ENCODE results near the gene APAF1. TPM values are rescaled to one million over a fixed set of nuclear protein-coding genes. Genes with fewer than 3 reads are reported as not detected.

Gene APAF1
- polyA plus RNA-seq, 1 of the 3 experiments (the other 2 are of a cell fraction): 3.3 TPM

DNA sequence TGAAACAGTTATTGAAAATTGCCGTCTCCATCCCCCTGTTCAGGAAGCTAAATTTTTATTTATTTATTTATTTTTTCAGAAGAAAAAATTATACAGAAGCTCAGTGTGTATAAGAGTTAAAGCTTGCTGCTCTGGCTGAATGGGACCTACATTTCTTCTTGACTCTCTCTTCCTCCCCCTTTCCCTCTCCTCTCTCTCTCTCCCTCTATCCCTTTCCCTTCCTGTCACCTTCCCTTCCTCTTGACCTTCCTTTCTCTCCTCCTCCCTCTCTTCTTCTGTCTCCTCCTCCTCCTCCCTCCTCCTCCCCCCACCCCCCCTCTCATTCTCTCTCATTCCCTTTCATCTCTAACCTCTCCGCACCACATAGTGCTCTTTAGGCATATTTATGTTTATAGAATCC lies 39.1 kb downstream of the APAF1 start:
- peaks cover 47 to 84% of the 10 kb centered on the region in 2 experiments for H3K36me3 ChIP-seq (replicated peaks in 1 of 2; ENCODE audit: control insufficient read depth in 1 of 2, insufficient read depth in 2 of 2, low read length in 1 of 2)
- no peak overlapping the region for H3K9ac ChIP-seq
- H3K9me3 ChIP-seq: no peaks in the 10 kb centered on the region
- H3K4me3 ChIP-seq (ENCODE audit: low read depth in 2 of 2, low read length in 1 of 2): no peak overlapping the region
- no peaks in the 10 kb centered on the region for H3F3A ChIP-seq (replicated peaks; ENCODE audit: insufficient read depth)
- DNase-seq: no peak
- no peaks in the 10 kb centered on the region for H3K4me1 ChIP-seq (ENCODE audit: control insufficient read depth in 1 of 2, insufficient read depth in 2 of 2, low read depth in 1 of 2, low read length in 1 of 2)
- H3K27ac ChIP-seq (ENCODE audit: low read depth in 2 of 2, low read length in 1 of 2): no peak overlapping the region
- TF ChIP-seq, protein P1, sequence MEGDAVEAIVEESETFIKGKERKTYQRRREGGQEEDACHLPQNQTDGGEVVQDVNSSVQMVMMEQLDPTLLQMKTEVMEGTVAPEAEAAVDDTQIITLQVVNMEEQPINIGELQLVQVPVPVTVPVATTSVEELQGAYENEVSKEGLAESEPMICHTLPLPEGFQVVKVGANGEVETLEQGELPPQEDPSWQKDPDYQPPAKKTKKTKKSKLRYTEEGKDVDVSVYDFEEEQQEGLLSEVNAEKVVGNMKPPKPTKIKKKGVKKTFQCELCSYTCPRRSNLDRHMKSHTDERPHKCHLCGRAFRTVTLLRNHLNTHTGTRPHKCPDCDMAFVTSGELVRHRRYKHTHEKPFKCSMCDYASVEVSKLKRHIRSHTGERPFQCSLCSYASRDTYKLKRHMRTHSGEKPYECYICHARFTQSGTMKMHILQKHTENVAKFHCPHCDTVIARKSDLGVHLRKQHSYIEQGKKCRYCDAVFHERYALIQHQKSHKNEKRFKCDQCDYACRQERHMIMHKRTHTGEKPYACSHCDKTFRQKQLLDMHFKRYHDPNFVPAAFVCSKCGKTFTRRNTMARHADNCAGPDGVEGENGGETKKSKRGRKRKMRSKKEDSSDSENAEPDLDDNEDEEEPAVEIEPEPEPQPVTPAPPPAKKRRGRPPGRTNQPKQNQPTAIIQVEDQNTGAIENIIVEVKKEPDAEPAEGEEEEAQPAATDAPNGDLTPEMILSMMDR (IDR thresholded peaks at IDR 0.05): no peak
- TF ChIP-seq FOXJ3 (CRISPR knock-in tag; IDR thresholded peaks at IDR 0.05): no peak
- TF ChIP-seq, protein P2, sequence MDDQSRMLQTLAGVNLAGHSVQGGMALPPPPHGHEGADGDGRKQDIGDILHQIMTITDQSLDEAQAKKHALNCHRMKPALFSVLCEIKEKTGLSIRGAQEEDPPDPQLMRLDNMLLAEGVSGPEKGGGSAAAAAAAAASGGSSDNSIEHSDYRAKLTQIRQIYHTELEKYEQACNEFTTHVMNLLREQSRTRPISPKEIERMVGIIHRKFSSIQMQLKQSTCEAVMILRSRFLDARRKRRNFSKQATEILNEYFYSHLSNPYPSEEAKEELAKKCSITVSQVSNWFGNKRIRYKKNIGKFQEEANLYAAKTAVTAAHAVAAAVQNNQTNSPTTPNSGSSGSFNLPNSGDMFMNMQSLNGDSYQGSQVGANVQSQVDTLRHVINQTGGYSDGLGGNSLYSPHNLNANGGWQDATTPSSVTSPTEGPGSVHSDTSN (IDR thresholded peaks at IDR 0.05): no peak
- no peak for TF ChIP-seq FOXM1 (IDR thresholded peaks at IDR 0.05; ENCODE audit: low read depth)
- TF ChIP-seq RXRA (IDR thresholded peaks at IDR 0.05; ENCODE audit: borderline replicate concordance, low read depth): no peak
- TF ChIP-seq NRF1 (IDR thresholded peaks at IDR 0.05; ENCODE audit: low read depth, low read length): no peak
- TF ChIP-seq MXI1 (IDR thresholded peaks at IDR 0.05; ENCODE audit: low read depth, low read length): no peak
- TF ChIP-seq TAF1 (IDR thresholded peaks at IDR 0.05; ENCODE audit: borderline replicate concordance, low read depth, low read length): no peak
- no peak for TF ChIP-seq TCF12 (IDR thresholded peaks at IDR 0.05)
- TF ChIP-seq, protein P3, sequence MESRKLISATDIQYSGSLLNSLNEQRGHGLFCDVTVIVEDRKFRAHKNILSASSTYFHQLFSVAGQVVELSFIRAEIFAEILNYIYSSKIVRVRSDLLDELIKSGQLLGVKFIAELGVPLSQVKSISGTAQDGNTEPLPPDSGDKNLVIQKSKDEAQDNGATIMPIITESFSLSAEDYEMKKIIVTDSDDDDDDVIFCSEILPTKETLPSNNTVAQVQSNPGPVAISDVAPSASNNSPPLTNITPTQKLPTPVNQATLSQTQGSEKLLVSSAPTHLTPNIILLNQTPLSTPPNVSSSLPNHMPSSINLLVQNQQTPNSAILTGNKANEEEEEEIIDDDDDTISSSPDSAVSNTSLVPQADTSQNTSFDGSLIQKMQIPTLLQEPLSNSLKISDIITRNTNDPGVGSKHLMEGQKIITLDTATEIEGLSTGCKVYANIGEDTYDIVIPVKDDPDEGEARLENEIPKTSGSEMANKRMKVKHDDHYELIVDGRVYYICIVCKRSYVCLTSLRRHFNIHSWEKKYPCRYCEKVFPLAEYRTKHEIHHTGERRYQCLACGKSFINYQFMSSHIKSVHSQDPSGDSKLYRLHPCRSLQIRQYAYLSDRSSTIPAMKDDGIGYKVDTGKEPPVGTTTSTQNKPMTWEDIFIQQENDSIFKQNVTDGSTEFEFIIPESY (IDR thresholded peaks at IDR 0.05; ENCODE audit: borderline replicate concordance, low read depth): no peak
- TF ChIP-seq YY1 (IDR thresholded peaks at IDR 0.05; ENCODE audit: low read depth): no peak
- no peak for TF ChIP-seq JUND (IDR thresholded peaks at IDR 0.05)
- no peaks in the 10 kb centered on the region for H3K79me2 ChIP-seq (ENCODE audit: insufficient read depth)
- POLR2A ChIA-PET: no interaction called here
- no peaks in the 10 kb centered on the region for H3K9me2 ChIP-seq
- CTCF ChIA-PET: interaction anchor here (1.1 to 1.4 kb wide), 2 partner anchors 15 to 168 kb away, joined by 4 read pairs; no protein-coding TSS in a partner anchor
- no peak overlapping the region for H2AFZ ChIP-seq (ENCODE audit: low read depth)
- WGBS (ENCODE audit: low lambda C conversion rate): 96% methylated on average over 2 of the region's 2 CpGs
- H3K4me2 ChIP-seq: no peak overlapping the region
- no peaks in the 10 kb centered on the region for H4K20me1 ChIP-seq (ENCODE audit: insufficient read depth)
- H3K27me3 ChIP-seq (ENCODE audit: insufficient read depth): no peaks in the 10 kb centered on the region

GRCh38 chr12:98686603-98687002 lies 41.5 kb downstream of the APAF1 start:
- POLR2A ChIA-PET: no interaction called here
- Histone ChIP-seq H3K4me3 (ENCODE audit: low read depth in 2 of 2, low read length in 1 of 2) (no peak overlapping the region), H3K27ac (ENCODE audit: low read depth in 2 of 2, low read length in 1 of 2) (no peak overlapping the region), H3K9me3 (no peaks in the 10 kb centered on the region), H3F3A (replicated peaks; ENCODE audit: insufficient read depth) (peaks cover under 1% of the 10 kb centered on the region), H3K4me2 (no peak overlapping the region), H3K27me3 (ENCODE audit: insufficient read depth) (no peaks in the 10 kb centered on the region), H3K36me3 (replicated peaks in 1 of 2; ENCODE audit: control insufficient read depth in 1 of 2, insufficient read depth in 2 of 2, low read length in 1 of 2) (peaks cover 38 to 69% of the 10 kb centered on the region in 2 experiments), H4K20me1 (ENCODE audit: insufficient read depth) (no peaks in the 10 kb centered on the region), H3K9me2 (no peaks in the 10 kb centered on the region), H2AFZ (ENCODE audit: low read depth) (no peak overlapping the region), H3K4me1 (ENCODE audit: control insufficient read depth in 1 of 2, insufficient read depth in 2 of 2, low read depth in 1 of 2, low read length in 1 of 2) (no peaks in the 10 kb centered on the region), H3K79me2 (ENCODE audit: insufficient read depth) (no peaks in the 10 kb centered on the region), H3K9ac (no peak overlapping the region)
- DNase-seq: no peak
- TF ChIP-seq TEAD4 (IDR thresholded peaks at IDR 0.05; ENCODE audit: borderline replicate concordance, insufficient read depth) (no peak), RFX5 (IDR thresholded peaks at IDR 0.05; ENCODE audit: low read length) (no peak), TAF1 (IDR thresholded peaks at IDR 0.05; ENCODE audit: borderline replicate concordance, low read depth, low read length) (no peak), RCOR1 (IDR thresholded peaks at IDR 0.05; ENCODE audit: low read length) (no peak), JUND (IDR thresholded peaks at IDR 0.05) (no peak)
- TF ChIP-seq, protein P4, sequence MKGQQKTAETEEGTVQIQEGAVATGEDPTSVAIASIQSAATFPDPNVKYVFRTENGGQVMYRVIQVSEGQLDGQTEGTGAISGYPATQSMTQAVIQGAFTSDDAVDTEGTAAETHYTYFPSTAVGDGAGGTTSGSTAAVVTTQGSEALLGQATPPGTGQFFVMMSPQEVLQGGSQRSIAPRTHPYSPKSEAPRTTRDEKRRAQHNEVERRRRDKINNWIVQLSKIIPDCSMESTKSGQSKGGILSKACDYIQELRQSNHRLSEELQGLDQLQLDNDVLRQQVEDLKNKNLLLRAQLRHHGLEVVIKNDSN (IDR thresholded peaks at IDR 0.05; ENCODE audit: borderline replicate concordance, low read depth): no peak
- TF ChIP-seq, protein P5, sequence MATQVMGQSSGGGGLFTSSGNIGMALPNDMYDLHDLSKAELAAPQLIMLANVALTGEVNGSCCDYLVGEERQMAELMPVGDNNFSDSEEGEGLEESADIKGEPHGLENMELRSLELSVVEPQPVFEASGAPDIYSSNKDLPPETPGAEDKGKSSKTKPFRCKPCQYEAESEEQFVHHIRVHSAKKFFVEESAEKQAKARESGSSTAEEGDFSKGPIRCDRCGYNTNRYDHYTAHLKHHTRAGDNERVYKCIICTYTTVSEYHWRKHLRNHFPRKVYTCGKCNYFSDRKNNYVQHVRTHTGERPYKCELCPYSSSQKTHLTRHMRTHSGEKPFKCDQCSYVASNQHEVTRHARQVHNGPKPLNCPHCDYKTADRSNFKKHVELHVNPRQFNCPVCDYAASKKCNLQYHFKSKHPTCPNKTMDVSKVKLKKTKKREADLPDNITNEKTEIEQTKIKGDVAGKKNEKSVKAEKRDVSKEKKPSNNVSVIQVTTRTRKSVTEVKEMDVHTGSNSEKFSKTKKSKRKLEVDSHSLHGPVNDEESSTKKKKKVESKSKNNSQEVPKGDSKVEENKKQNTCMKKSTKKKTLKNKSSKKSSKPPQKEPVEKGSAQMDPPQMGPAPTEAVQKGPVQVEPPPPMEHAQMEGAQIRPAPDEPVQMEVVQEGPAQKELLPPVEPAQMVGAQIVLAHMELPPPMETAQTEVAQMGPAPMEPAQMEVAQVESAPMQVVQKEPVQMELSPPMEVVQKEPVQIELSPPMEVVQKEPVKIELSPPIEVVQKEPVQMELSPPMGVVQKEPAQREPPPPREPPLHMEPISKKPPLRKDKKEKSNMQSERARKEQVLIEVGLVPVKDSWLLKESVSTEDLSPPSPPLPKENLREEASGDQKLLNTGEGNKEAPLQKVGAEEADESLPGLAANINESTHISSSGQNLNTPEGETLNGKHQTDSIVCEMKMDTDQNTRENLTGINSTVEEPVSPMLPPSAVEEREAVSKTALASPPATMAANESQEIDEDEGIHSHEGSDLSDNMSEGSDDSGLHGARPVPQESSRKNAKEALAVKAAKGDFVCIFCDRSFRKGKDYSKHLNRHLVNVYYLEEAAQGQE (IDR thresholded peaks at IDR 0.05; ENCODE audit: low read depth, low read length): no peak
- CTCF ChIA-PET: interaction anchor here (0.9 kb wide), 1 partner anchor 13 kb away, joined by 3 read pairs; no protein-coding TSS in a partner anchor
- 90% methylated on average over 2 of the region's 2 CpGs for WGBS (ENCODE audit: low lambda C conversion rate)

Data from SK-N-SH (cell line).